DND-41 (cell line): ENCODE measurements around the gene CPLX1.

ENCODE experiments used
- ATAC-seq: fragments of 200-7000 bp; cut with Tn5 transposase; 3 replicates; pipeline ENCODE4 v1.9.1; 2021; ENCODE audit warnings: low read depth; ENCODE audit not compliant: insufficient read depth
- DNase-seq: peaks from one replicate; pipeline ENCODE4 v3.0.0-alpha.2; 2020
- H2AFZ ChIP-seq: 2 replicates; pipeline ENCODE4 v1.6.0; 2012; ENCODE audit warnings: low read depth, low read length
- H3K27ac ChIP-seq: 2 replicates; pipeline ENCODE4 v1.5.1; 2012; ENCODE audit warnings: low read length, inconsistent platforms
- H3K27me3 ChIP-seq: fragments of 200-600 bp; sonication (generic); 2 replicates; pipeline ENCODE4 v1.6.0; 2012; ENCODE audit warnings: low read length, mild to moderate bottlenecking, inconsistent platforms; ENCODE audit not compliant: insufficient read depth, poor library complexity
- H3K36me3 ChIP-seq: 2 replicates; pipeline ENCODE4 v1.5.1; 2012; ENCODE audit warnings: low read length, inconsistent platforms; ENCODE audit not compliant: insufficient read depth
- H3K4me1 ChIP-seq: 2 replicates; pipeline ENCODE4 v1.5.1; 2012; ENCODE audit warnings: mild to moderate bottlenecking, low read length; ENCODE audit not compliant: insufficient read depth
- H3K4me2 ChIP-seq: 2 replicates; pipeline ENCODE4 v1.6.0; 2012; ENCODE audit warnings: mild to moderate bottlenecking, moderate library complexity, low read length, inconsistent platforms; ENCODE audit not compliant: insufficient read depth
- H3K4me3 ChIP-seq, 2 experiments: fragments of 200-600 bp in 1 of 2; shearing (Covaris generic) in 1 of 2; 2 replicates each; pipeline ENCODE4 v1.5.1; 2012 to 2016; ENCODE audit warnings: inconsistent platforms in 2 of 2, low read length in 2 of 2, mild to moderate bottlenecking in 2 of 2, low read depth in 1 of 2, moderate library complexity in 1 of 2
- H3K79me2 ChIP-seq: 2 replicates; pipeline ENCODE4 v1.6.0; 2012; ENCODE audit warnings: low read length, inconsistent platforms; ENCODE audit not compliant: insufficient read depth
- H3K9ac ChIP-seq: 2 replicates; pipeline ENCODE4 v1.6.0; 2012; ENCODE audit warnings: low read depth, mild to moderate bottlenecking, inconsistent platforms, low read length, moderate library complexity
- H3K9me3 ChIP-seq: 2 replicates; pipeline ENCODE4 v1.5.1; 2012; ENCODE audit warnings: low read length, moderate library complexity, mild to moderate bottlenecking, inconsistent platforms; ENCODE audit not compliant: insufficient read depth, severe bottlenecking
- H4K20me1 ChIP-seq: 2 replicates; pipeline ENCODE4 v1.6.0; 2012; ENCODE audit warnings: low read length; ENCODE audit not compliant: insufficient read depth
- EZH2 ChIP-seq: IDR thresholded peaks from 3 replicates; pipeline ENCODE4 v1.6.1; 2012; ENCODE audit warnings: borderline replicate concordance, low read depth, mild to moderate bottlenecking, moderate library complexity, low read length, inconsistent platforms; ENCODE audit not compliant: severe bottlenecking
- TF ChIP-seq, protein P1 (sequence below): IDR thresholded peaks from 2 replicates; pipeline ENCODE4 v1.5.1; 2012; ENCODE audit warnings: borderline replicate concordance, low read length, moderate library complexity, mild to moderate bottlenecking; ENCODE audit not compliant: poor library complexity, severe bottlenecking; ENCODE audit errors: extremely low read depth

Gene CPLX1

DNA sequence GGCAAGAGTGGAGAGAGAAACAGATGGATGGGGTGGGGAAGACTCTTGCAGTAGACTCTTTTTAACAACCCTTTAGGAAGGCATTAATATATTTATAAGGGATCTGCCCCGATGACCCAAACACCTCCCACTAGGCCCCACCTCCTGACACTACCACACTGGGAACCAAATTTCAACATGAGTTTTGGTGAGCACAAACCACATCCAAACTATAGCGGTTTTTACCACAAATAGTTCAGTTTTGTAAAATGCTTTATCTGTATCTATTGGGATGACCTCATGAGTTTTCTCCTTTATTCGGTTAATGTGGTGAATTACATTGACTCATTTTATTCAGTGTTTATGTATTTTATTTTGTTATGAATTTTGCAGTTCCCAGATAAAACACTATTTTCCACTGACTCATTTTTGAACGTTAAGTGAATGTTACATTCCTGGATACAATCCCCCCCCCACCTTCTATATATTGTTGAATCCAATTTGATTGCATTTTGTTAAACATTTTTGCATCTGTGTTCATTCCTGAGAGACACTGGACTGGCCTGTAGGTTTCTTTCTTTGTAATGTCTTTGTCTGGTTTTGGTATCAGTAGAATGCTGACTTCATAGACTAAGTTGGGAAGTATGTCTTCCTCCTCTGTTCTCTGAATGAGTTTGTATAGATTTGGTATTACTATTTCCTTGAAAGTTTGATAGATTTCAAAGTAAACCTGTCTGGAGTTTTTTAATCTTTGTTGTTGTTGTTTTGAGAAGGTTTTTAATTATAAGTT is 13.9 kb upstream of the CPLX1 start:
- Histone ChIP-seq H3K4me1 (no peaks in the 10 kb centered on the region), H3K9me3 (peaks cover 19% of the 10 kb centered on the region), H3K36me3 (peaks cover 6% of the 10 kb centered on the region; the same call in 1 of the 2 replicates), H3K4me2 (no peak overlapping the region), H3K27me3 (no peaks in the 10 kb centered on the region), H3K4me3 (no peak overlapping the region), H4K20me1 (no peaks in the 10 kb centered on the region), H3K9ac (no peak overlapping the region), H3K27ac (no peak overlapping the region), H2AFZ (no peak overlapping the region), H3K79me2 (no peaks in the 10 kb centered on the region)
- no peak for ATAC-seq
- TF ChIP-seq, protein P1, sequence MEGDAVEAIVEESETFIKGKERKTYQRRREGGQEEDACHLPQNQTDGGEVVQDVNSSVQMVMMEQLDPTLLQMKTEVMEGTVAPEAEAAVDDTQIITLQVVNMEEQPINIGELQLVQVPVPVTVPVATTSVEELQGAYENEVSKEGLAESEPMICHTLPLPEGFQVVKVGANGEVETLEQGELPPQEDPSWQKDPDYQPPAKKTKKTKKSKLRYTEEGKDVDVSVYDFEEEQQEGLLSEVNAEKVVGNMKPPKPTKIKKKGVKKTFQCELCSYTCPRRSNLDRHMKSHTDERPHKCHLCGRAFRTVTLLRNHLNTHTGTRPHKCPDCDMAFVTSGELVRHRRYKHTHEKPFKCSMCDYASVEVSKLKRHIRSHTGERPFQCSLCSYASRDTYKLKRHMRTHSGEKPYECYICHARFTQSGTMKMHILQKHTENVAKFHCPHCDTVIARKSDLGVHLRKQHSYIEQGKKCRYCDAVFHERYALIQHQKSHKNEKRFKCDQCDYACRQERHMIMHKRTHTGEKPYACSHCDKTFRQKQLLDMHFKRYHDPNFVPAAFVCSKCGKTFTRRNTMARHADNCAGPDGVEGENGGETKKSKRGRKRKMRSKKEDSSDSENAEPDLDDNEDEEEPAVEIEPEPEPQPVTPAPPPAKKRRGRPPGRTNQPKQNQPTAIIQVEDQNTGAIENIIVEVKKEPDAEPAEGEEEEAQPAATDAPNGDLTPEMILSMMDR, result no peak
- no peak for TF ChIP-seq EZH2
- DNase-seq, result no peak

DNA sequence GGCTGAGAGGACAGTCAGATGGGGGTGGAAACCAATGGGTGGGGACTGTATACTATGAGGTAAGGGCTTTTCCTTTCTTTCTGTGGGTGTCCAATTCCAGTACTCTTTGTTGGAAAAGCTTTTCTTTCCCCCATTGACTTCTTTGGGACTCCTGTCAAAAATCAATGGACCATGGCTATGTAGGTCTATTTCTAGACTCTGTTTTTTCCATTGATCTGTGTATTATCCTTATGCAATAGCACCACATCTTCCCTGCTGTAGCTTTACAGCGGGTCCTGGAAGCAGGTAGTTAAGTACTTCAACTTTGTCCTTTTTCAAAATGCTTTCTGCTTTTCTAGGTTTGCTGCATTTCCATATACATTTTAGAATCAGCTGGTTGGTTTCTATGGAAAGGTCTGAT is 11.8 kb upstream of the CPLX1 start:
- Histone ChIP-seq H3K4me3 (no peak overlapping the region), H3K27me3 (no peaks in the 10 kb centered on the region), H3K79me2 (no peaks in the 10 kb centered on the region), H3K9me3 (peaks cover 19% of the 10 kb centered on the region), H2AFZ (no peak overlapping the region), H3K36me3 (peaks cover 2% of the 10 kb centered on the region; the same call in 1 of the 2 replicates), H3K4me1 (no peaks in the 10 kb centered on the region), H3K4me2 (no peak overlapping the region), H3K27ac (no peak overlapping the region), H4K20me1 (no peaks in the 10 kb centered on the region), H3K9ac (no peak overlapping the region)
- TF ChIP-seq EZH2, result no peak
- TF ChIP-seq, protein P1, result no peak
- ATAC-seq (no peak), DNase-seq (no peak)

DNA sequence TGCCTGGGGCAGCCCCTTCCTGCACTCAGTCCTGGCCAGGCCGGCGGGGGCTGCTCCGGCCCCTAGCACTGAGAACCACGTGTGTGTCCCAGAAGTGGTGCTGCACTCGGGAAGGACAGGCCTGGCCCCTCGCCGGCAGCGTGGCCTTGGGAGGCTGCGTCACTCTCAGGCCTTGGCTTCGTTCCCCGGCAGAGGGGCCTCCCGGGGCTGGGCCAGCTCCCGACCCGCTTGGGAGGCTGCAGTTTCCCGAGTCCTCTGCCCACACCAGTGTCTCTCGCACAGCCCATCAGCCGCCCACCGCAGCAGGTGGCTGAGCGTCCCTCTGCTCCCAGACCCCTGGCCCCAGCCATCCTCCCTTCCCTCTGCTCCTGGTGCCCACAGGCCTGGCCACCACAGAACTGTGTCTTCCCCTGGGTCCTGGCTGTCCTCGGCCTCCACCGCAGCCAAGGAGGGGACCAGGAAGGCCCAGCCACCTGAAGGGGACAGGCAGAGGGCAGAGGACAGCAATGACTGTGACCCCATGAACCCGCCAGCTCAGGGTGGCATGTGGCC is 10.9 kb upstream of the CPLX1 start:
- Histone ChIP-seq H3K9me3 (peaks cover 17% of the 10 kb centered on the region), H3K4me3 (no peak overlapping the region), H3K27ac (no peak overlapping the region), H3K4me2 (no peak overlapping the region), H3K79me2 (no peaks in the 10 kb centered on the region), H4K20me1 (no peaks in the 10 kb centered on the region), H3K27me3 (no peaks in the 10 kb centered on the region), H2AFZ (no peak overlapping the region), H3K4me1 (no peaks in the 10 kb centered on the region), H3K36me3 (no peaks in the 10 kb centered on the region; the same call in 1 of the 2 replicates), H3K9ac (no peak overlapping the region)
- no peak for TF ChIP-seq EZH2
- TF ChIP-seq, protein P1, result no peak
- ATAC-seq (no peak), DNase-seq (no peak)
